HK-2 (cell line): ENCODE results near the gene PTTG2.

Experiments used
- DNase-seq: peaks from one replicate; pipeline ENCODE4 v3.0.0-alpha.2; 2018; ENCODE audit not compliant: unreplicated experiment

PTTG2 gene

DNA sequence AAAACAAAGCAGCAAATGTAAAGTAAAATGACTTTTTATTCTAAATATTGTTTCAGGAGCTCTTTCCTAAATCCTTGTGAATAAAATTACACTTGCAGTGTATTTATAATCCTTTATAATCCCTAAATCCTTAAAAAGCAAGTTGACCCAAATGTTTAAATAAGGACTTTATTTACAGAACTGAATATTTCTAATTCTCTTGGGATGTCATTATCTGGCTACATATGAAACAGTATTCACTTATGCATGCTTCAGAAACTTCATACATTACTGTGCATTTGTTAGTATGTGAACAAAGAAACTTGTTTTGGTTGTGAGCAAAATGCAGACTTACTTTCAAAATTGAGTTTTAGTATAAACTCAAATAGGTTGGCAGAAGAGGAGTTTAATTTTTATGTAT lies 49.2 kb downstream of the PTTG2 start:
- no peak for DNase-seq

DNA sequence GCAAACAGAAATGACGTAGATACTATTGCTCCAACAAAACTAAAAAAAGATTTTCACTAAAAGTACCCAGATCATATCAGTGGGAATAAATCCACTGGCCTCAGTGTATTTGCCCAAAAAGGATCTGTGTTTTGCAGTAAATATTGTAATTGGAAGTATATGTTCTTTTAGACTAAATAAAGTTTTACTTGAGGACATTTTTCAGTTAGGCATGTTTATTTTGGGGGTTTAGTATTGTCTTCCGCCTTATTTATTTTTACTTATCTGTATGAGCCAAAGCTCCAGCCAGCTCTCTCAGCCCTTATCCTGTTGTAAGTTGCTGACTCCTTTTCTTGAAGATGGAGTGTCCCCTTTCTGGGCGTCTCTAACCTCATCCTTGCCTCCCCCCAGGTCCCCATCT lies 49.8 kb downstream of the PTTG2 start:
- DNase-seq, result no peak
